ENCODE data around the gene AZU1.
"Not testable (repeated sequence)": the region's sequence is repeated elsewhere in the genome, so short reads cannot be mapped to it uniquely, and the experiment has no call there.

Gene AZU1

GRCh38 chr19:810883-811489 is 16.7 kb upstream of the AZU1 start:
- no peak for DNase-seq

- DNase-seq, result no peak
Observed at GRCh38 chr19:811506-812048, 16.1 kb upstream of the AZU1 start.

GRCh38 chr19:812049-812746 is 15.4 kb upstream of the AZU1 start:
- no peak for DNase-seq

- no peak for DNase-seq
Observed at GRCh38 chr19:812747-813218, 14.9 kb upstream of the AZU1 start.

GRCh38 chr19:813219-814151 is 14.2 kb upstream of the AZU1 start:
- no peak for DNase-seq

GRCh38 chr19:814152-815078 is 13.2 kb upstream of the AZU1 start:
- no peak for DNase-seq

- no peak for DNase-seq
Observed at GRCh38 chr19:815079-815774, 12.4 kb upstream of the AZU1 start.

- no peak for DNase-seq
Observed at GRCh38 chr19:815775-816499, 11.7 kb upstream of the AZU1 start.

- DNase-seq, result no peak
Observed at GRCh38 chr19:816500-816857, 11.2 kb upstream of the AZU1 start.

- DNase-seq, result not testable (repeated sequence)
Observed at GRCh38 chr19:820212-820611, 7.4 kb upstream of the AZU1 start.

GRCh38 chr19:821231-821824 is 6.3 kb upstream of the AZU1 start:
- no peak for DNase-seq

GRCh38 chr19:821825-822503 is 5.7 kb upstream of the AZU1 start, which contains the start of gene PLPPR3:
PLPPR3 (minus strand) TSS chr19:821955; CDS start chr19:821559, 396 bp downstream.
- DNase-seq, result no peak

- no peak for DNase-seq
Observed at GRCh38 chr19:823565-824121, 4.0 kb upstream of the AZU1 start.

- DNase-seq, result no peak
Observed at GRCh38 chr19:824885-825284, 2.8 kb upstream of the AZU1 start.

GRCh38 chr19:825897-826644 is 1.6 kb upstream of the AZU1 start:
- no peak for DNase-seq

- DNase-seq, result no peak
Observed at GRCh38 chr19:827314-827709, 325 bp upstream of the AZU1 start.

GRCh38 chr19:829129-829758 is 1.6 kb downstream of the AZU1 start:
- DNase-seq, result no peak
